ENCODE data around the gene SSTR3. TPM values are rescaled to one million over a fixed set of nuclear protein-coding genes. Genes with fewer than 3 reads are reported as not detected.
A peak's percentile ranks its signal among the peaks of the same experiment; 100 is the strongest.

Gene SSTR3
- total and polyA plus RNA-seq, 10 of the 15 experiments (the other 5 are each of a cell fraction or from before 2014, with no cell fraction given): 0.03 to 4.5 (median 2.4) TPM

DNA sequence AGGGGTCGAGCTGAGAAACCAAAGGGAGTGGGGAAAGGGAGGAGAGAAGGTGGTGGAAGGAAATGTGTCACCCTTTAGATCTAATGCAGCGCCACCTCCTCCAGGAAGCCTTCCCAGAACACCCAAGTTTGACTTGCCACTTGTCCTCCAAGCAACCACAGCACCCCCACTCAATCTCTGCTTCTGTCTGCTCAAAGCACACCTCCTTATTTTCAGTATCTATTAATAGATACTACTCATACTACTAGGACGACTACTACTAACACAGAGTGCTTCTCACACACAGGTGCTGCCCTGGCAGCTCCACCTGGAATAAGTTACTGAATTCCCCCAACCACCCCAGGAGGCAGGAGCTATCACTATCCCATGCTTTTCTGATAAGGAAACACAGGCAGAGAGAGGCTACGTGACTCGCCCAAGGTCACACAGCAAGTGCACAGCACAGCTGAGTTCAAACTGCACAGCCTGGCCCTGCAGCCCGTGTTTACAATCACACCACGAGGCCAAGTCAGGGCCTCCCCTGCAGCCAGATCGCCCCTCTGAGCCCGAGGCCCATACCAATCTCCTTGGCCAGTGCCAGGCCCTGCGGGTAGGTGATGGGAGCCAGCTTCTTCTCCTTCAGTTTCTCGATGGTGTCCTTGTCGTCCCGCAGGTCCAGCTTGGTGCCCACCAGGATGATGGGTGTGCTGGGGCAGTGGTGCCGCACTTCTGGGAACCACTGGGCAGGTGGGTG lies 18.6 kb upstream of the SSTR3 start:
- H2AFZ ChIP-seq (ENCODE audit: control insufficient read depth, low read depth, low read length): no peak overlapping the region
- ChIA-PET POLR2A (interaction anchor here (0.9 to 5.8 kb wide), 9 partner anchors 11 to 85 kb away, joined by 4 to 140 read pairs (median 6); partner anchors contain the start of gene RAC2), CTCF (interaction anchor here (0.6 to 5.3 kb wide), 10 partner anchors 9 to 82 kb away, joined by 3 to 84 read pairs (median 14); partner anchors contain the start of gene RAC2), SMC1A (ENCODE audit: uncharacterized antibody, unreplicated experiment) (interaction anchor here (0.6 to 6.5 kb wide), 10 partner anchors 8 to 846 kb away, joined by 3 to 109 read pairs (median 6); partner anchors contain the start of gene RAC2), RAD21 (ENCODE audit: unreplicated experiment) (interaction anchor here (1.3 to 4.6 kb wide), 10 partner anchors 8 to 67 kb away, joined by 4 to 99 read pairs (median 12); partner anchors contain the start of gene RAC2)
- no TSS peak for BruUV-seq (replicated peaks)
- peak overlapping the region; percentile 79 for H3K4me2 ChIP-seq (ENCODE audit: control insufficient read depth, insufficient read depth)
- peaks cover 3% of the 10 kb centered on the region; the same call in 1 of the 2 replicates for H4K20me1 ChIP-seq (ENCODE audit: control insufficient read depth, insufficient read depth)
- FAIRE-seq: peak; percentile 92
- WGBS (ENCODE audit: insufficient coverage, insufficient replicate concordance, low lambda C conversion rate, missing lambda C conversion rate): 22% methylated on average over 14 of the region's 14 CpGs
- peaks cover 38 to 59% of the 10 kb centered on the region in 2 experiments for H3K36me3 ChIP-seq (ENCODE audit: control insufficient read depth in 2 of 2, insufficient read depth in 2 of 2, low read length in 1 of 2)
- peak; percentile 61 for DNase-seq (ENCODE audit: low read depth, low spot score)
- in situ Hi-C loops (cut with MboI) (no loop called here), intact Hi-C loops (cut with micrococcal nuclease; ENCODE audit: unreplicated experiment) (loop anchor here (1.0 kb wide), 1 partner anchor 12 kb away; no protein-coding TSS in a partner anchor)
- H3K9me3 ChIP-seq (replicated peaks; ENCODE audit: control insufficient read depth, insufficient read depth, low read length): no peaks in the 10 kb centered on the region
- peak overlapping the region; percentile 100 for H3K27ac ChIP-seq (ENCODE audit: control insufficient read depth, insufficient read depth)
- peaks cover 78% of the 10 kb centered on the region for H3K4me1 ChIP-seq (ENCODE audit: control insufficient read depth, insufficient read depth, low read length)
- H3K9ac ChIP-seq (ENCODE audit: control insufficient read depth, insufficient read depth, low read length): peak overlapping the region; percentile 31
- H3K4me3 ChIP-seq: peak overlapping the region; percentile 35
- peak; percentile 71 for ATAC-seq
- H3K79me2 ChIP-seq (ENCODE audit: control insufficient read depth, insufficient read depth, low read length): peaks cover 48% of the 10 kb centered on the region
- H3K27me3 ChIP-seq (replicated peaks in 1 of 2; ENCODE audit: control insufficient read depth in 2 of 2, insufficient read depth in 2 of 2, low read length in 1 of 2): no peaks in the 10 kb centered on the region
- TF ChIP-seq, protein P1, sequence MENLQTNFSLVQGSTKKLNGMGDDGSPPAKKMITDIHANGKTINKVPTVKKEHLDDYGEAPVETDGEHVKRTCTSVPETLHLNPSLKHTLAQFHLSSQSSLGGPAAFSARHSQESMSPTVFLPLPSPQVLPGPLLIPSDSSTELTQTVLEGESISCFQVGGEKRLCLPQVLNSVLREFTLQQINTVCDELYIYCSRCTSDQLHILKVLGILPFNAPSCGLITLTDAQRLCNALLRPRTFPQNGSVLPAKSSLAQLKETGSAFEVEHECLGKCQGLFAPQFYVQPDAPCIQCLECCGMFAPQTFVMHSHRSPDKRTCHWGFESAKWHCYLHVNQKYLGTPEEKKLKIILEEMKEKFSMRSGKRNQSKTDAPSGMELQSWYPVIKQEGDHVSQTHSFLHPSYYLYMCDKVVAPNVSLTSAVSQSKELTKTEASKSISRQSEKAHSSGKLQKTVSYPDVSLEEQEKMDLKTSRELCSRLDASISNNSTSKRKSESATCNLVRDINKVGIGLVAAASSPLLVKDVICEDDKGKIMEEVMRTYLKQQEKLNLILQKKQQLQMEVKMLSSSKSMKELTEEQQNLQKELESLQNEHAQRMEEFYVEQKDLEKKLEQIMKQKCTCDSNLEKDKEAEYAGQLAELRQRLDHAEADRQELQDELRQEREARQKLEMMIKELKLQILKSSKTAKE (IDR thresholded peaks at IDR 0.05; ENCODE audit: low read depth, poor library complexity, severe bottlenecking): peak; percentile 57
- 0 out of 2 replicates have a peak, but pooled peaks have one; percentile 30 for TF ChIP-seq ATF7 (IDR thresholded peaks at IDR 0.05; ENCODE audit: low read depth)
- no peak for TF ChIP-seq SIX5 (IDR thresholded peaks at IDR 0.05; ENCODE audit: low read depth, low read length, severe bottlenecking)
- TF ChIP-seq PAX5 (IDR thresholded peaks at IDR 0.05; ENCODE audit: borderline replicate concordance, low read depth, low read length): 0 out of 2 replicates have a peak, but pooled peaks have one; percentile 10
- TF ChIP-seq SREBF1 (IDR thresholded peaks at IDR 0.05; ENCODE audit: low read length): no peak
- TF ChIP-seq KAT2A (conservative IDR thresholded peaks at IDR 0.05; ENCODE audit: control insufficient read depth, low read depth, low read length): no peak
- 0 out of 2 replicates have a peak, but pooled peaks have one; percentile 38 for TF ChIP-seq TCF3 (IDR thresholded peaks at IDR 0.05; ENCODE audit: borderline replicate concordance, insufficient read depth, low read depth, low read length)
- TF ChIP-seq CHD4 (IDR thresholded peaks at IDR 0.05): 0 out of 2 replicates have a peak, but pooled peaks have one; percentile 18
- TF ChIP-seq NFXL1 (IDR thresholded peaks at IDR 0.05; ENCODE audit: borderline replicate concordance): peak; percentile 64; the same call in 1 of the 2 replicates
- TF ChIP-seq POLR2A (IDR thresholded peaks at IDR 0.05; ENCODE audit: low read depth, low read length): 0 out of 2 replicates have a peak, but pooled peaks have one; percentile 41
- TF ChIP-seq MTA3 (IDR thresholded peaks at IDR 0.05; ENCODE audit: borderline replicate concordance, low read length): peak; percentile 76; the same call in 1 of the 2 replicates
- peak; percentile 40; the same call in 1 of the 2 replicates for TF ChIP-seq FOXK2 (IDR thresholded peaks at IDR 0.05)
- no peak for TF ChIP-seq YY1 (IDR thresholded peaks at IDR 0.05; ENCODE audit: low read depth, low read length)
- TF ChIP-seq ZNF207 (IDR thresholded peaks at IDR 0.05; ENCODE audit: borderline replicate concordance): peak; percentile 79; the same call in 1 of the 2 replicates
- TF ChIP-seq ZNF217 (IDR thresholded peaks at IDR 0.05): peak; percentile 83; the same call in 1 of the 2 replicates
- TF ChIP-seq IKZF2 (IDR thresholded peaks at IDR 0.05): peak; percentile 49 to 53; a peak in 3 of 4 replicates
- TF ChIP-seq RCOR1 (conservative IDR thresholded peaks at IDR 0.05; ENCODE audit: low read depth, low read length): 0 out of 2 replicates have a peak, but pooled peaks have one; percentile 54
- no peak for TF ChIP-seq BMI1 (IDR thresholded peaks at IDR 0.05; ENCODE audit: borderline replicate concordance)
- peak; percentile 86 for TF ChIP-seq RUNX3 (IDR thresholded peaks at IDR 0.05; ENCODE audit: low read length)
- TF ChIP-seq MYB (IDR thresholded peaks at IDR 0.05; ENCODE audit: borderline replicate concordance, low read depth, low read length): no peak
- peak in 1 of 2 experiments; percentile 21; a peak in 1 of 3 replicates for TF ChIP-seq EGR1 (IDR thresholded peaks at IDR 0.05; ENCODE audit: borderline replicate concordance in 1 of 2, low read depth in 2 of 2, low read length in 2 of 2)
- peak; percentile 92 for TF ChIP-seq MEF2A (IDR thresholded peaks at IDR 0.05; ENCODE audit: insufficient read depth, low read depth, low read length)
- 0 out of 2 replicates have a peak, but pooled peaks have one; percentile 9 for TF ChIP-seq TBL1XR1 (IDR thresholded peaks at IDR 0.05; ENCODE audit: low read depth, low read length)

All from GM12878 (cell line).